ENCODE measurements around the gene MRPL14. TPM values are rescaled to one million over a fixed set of nuclear protein-coding genes. Genes with fewer than 3 reads are reported as not detected.

Gene MRPL14
- total and polyA plus RNA-seq, 2 experiments from 2014 or later, result 62.6 to 191 TPM

GRCh38 chr6:44102527-44102926 lies 24.7 kb downstream of the MRPL14 start:
- Histone ChIP-seq H4K20me1 (replicated peaks; ENCODE audit: insufficient read depth) (peaks cover 37% of the 10 kb centered on the region), H3K9me2 (ENCODE audit: insufficient read depth) (no peaks in the 10 kb centered on the region), H3F3A (replicated peaks; ENCODE audit: low read depth) (no peaks in the 10 kb centered on the region), H3K36me3 (ENCODE audit: insufficient read depth) (no peaks in the 10 kb centered on the region), H2AFZ (no peak overlapping the region), H3K4me3 (no peak overlapping the region), H3K79me2 (replicated peaks; ENCODE audit: insufficient read depth) (peaks cover 3% of the 10 kb centered on the region; the same call in 1 of the 2 replicates), H3K27me3 (ENCODE audit: insufficient read depth) (no peaks in the 10 kb centered on the region), H3K27ac (ENCODE audit: low read depth) (no peak overlapping the region), H3K4me2 (no peak overlapping the region), H3K4me1 (ENCODE audit: insufficient read depth) (no peaks in the 10 kb centered on the region)
- H3K27me3 Mint-ChIP-seq (ENCODE audit: insufficient read depth, low read depth, poor library complexity), result peaks cover 13% of the 10 kb centered on the region
- peaks cover 26% of the 10 kb centered on the region for H3K4me1 Mint-ChIP-seq
- H3K4me3 Mint-ChIP-seq, result no peak overlapping the region
- H3K9me3 Mint-ChIP-seq, result no peaks in the 10 kb centered on the region
- no peak for TF ChIP-seq EZH2phosphoT487 (IDR thresholded peaks at IDR 0.05; ENCODE audit: unreplicated experiment)
- no peak for TF ChIP-seq POLR2AphosphoS5 (IDR thresholded peaks at IDR 0.05; ENCODE audit: low read depth)
- TF ChIP-seq JUNB (IDR thresholded peaks at IDR 0.05; ENCODE audit: unreplicated experiment), result no peak
- no peak for TF ChIP-seq STAT1 (IDR thresholded peaks at IDR 0.05; ENCODE audit: unreplicated experiment)
- TF ChIP-seq ETS1 (IDR thresholded peaks at IDR 0.05), result no peak
- no peak for TF ChIP-seq ZNF114 (CRISPR knock-in tag; IDR thresholded peaks at IDR 0.05)
- TF ChIP-seq ZNF331 (CRISPR knock-in tag; IDR thresholded peaks at IDR 0.05; ENCODE audit: low read depth), result no peak
- TF ChIP-seq REST (IDR thresholded peaks at IDR 0.05; ENCODE audit: unreplicated experiment), result no peak
- no peak for TF ChIP-seq CTCF (conservative IDR thresholded peaks at IDR 0.05; ENCODE audit: low read depth in 2 of 2)
- no peak for TF ChIP-seq EZH2 (IDR thresholded peaks at IDR 0.05; ENCODE audit: low read depth, unreplicated experiment)
- no peak for TF ChIP-seq ZNF462 (CRISPR knock-in tag; IDR thresholded peaks at IDR 0.05)
- TF ChIP-seq NANOG (IDR thresholded peaks at IDR 0.05; ENCODE audit: borderline replicate concordance), result no peak
- no peak overlapping the region for H3K27ac Mint-ChIP-seq
- peak; percentile 87 for ATAC-seq
- H3K36me3 Mint-ChIP-seq (ENCODE audit: low read depth), result peaks cover 31% of the 10 kb centered on the region
- DNase-seq (ENCODE audit: low spot score), result no peak

All from GM23338 (cell line).